SU-DHL-6 (cell line): ENCODE measurements around the gene NME4.

Experiments
- H2AFZ ChIP-seq: fragments of 200-600 bp; sonication (generic); 2 replicates; pipeline ENCODE4 v1.6.1; 2014; ENCODE audit warnings: low read depth, mild to moderate bottlenecking, moderate library complexity, mixed read lengths, antibody characterized with exemption, low read length; ENCODE audit not compliant: severe bottlenecking
- H3F3A ChIP-seq: fragments of 200-600 bp; shearing (Covaris generic); 2 replicates; pipeline ENCODE4 v1.6.0; 2016; ENCODE audit warnings: antibody characterized with exemption, mild to moderate bottlenecking; ENCODE audit not compliant: insufficient read depth
- H3K27ac ChIP-seq: fragments of 200-600 bp; sonication (generic); 2 replicates; pipeline ENCODE4 v1.5.1; 2016; ENCODE audit warnings: low read depth, mild to moderate bottlenecking, low read length, moderate library complexity, mixed read lengths
- H3K27me3 ChIP-seq: fragments of 200-600 bp; sonication (generic), shearing (Covaris generic); 2 replicates; pipeline ENCODE4 v1.6.0; 2014; ENCODE audit warnings: mild to moderate bottlenecking, low read length
- H3K36me3 ChIP-seq: fragments of 200-600 bp; sonication (generic); 2 replicates; pipeline ENCODE4 v1.6.1; 2014; ENCODE audit warnings: mild to moderate bottlenecking, low read length, mixed read lengths
- H3K4me2 ChIP-seq: fragments of 300-600, 200-600 bp; shearing (Covaris generic), sonication (generic); 2 replicates; pipeline ENCODE4 v1.6.0; 2014; ENCODE audit warnings: low read length, low read depth, mild to moderate bottlenecking; ENCODE audit not compliant: poor library complexity, severe bottlenecking
- H3K4me3 ChIP-seq: fragments of 200-600 bp; sonication (generic); 2 replicates; pipeline ENCODE4 v1.5.1; 2014; ENCODE audit warnings: antibody characterized with exemption, low read length, mild to moderate bottlenecking, mixed read lengths; ENCODE audit not compliant: insufficient read depth, poor library complexity, severe bottlenecking
- H3K79me2 ChIP-seq: fragments of 200-600 bp; sonication (generic); 2 replicates; pipeline ENCODE4 v1.6.1; 2014; ENCODE audit warnings: mild to moderate bottlenecking, low read length, moderate library complexity; ENCODE audit not compliant: insufficient read depth
- H3K9ac ChIP-seq: fragments of 200-600 bp; sonication (generic); 2 replicates; pipeline ENCODE4 v1.7.0; 2014; ENCODE audit warnings: mild to moderate bottlenecking, low read length
- H3K9me2 ChIP-seq: fragments of 200-600 bp; sonication (generic); replicated peaks from 2 replicates; pipeline ENCODE4 v1.6.1; 2014; ENCODE audit warnings: low read length; ENCODE audit not compliant: insufficient read depth
- H3K9me3 ChIP-seq: fragments of 200-600 bp; sonication (generic); 2 replicates; pipeline ENCODE4 v1.6.1; 2014; ENCODE audit warnings: low read length, mixed read lengths; ENCODE audit not compliant: insufficient read depth
- H4K20me1 ChIP-seq: fragments of 200-600 bp; sonication (generic); 2 replicates; pipeline ENCODE4 v1.6.1; 2014; ENCODE audit warnings: low read depth, mild to moderate bottlenecking, antibody characterized with exemption, low read length, moderate library complexity, mixed read lengths
- EZH2phosphoT487 ChIP-seq: fragments of 200-600 bp; sonication (generic), shearing (Covaris generic); conservative IDR thresholded peaks from 2 replicates; pipeline ENCODE4 v1.6.1; 2018; ENCODE audit warnings: mild to moderate bottlenecking, antibody characterized with exemption, low read length, moderate library complexity, mixed read lengths
- TF ChIP-seq, protein P1 (sequence below): fragments of 200-600 bp; sonication (generic); IDR thresholded peaks from one replicate; pipeline ENCODE4 v1.5.1; 2017; ENCODE audit warnings: antibody characterized with exemption, mild to moderate bottlenecking, low read length, moderate library complexity; ENCODE audit not compliant: insufficient read depth, poor library complexity, severe bottlenecking

NME4 gene

DNA sequence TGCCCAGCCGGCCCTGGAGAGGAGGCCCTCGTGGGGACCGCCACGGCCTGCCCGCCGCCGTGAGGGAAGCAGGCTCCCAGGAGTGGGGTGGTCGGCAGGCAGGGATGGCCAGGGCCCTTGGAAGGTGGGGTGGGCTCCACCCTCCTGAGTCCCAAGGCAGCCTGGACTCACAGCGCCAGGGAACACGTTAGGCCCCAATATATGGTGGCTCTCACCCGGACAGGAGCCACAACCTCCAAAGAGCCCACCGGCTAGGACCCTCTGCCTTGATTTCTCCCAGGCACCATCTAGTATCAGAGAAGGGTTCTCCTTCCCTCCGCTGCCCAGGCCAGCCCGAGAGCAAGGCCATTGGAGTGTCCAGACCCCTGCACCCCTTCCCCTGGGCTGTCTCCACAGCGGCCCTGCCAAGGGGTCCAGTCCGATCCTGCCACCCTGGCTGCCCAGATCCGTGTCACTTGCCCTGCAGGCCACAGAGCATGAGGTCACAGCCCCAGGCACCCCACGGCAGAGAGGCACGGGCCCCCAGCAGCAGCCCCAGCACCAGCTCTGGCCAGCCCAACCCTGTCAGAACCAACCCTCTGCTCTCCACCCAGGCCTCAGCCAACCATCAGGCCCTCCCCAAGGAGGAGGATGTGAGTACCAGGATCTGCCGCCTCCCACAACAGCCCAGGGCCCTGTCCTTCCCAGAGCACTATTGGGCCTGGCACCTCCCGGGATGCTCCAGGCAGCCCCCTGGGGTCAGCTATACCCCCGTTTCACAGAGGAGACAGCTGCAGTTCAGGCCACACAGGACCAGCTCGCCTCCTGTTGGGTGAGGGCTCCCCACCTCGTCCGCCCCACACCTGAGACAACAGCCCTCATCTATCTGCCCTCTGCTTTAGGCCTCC, 43.4 kb upstream of the NME4 start:
- no peaks in the 10 kb centered on the region for H3K27me3 ChIP-seq
- H3K9me3 ChIP-seq = no peaks in the 10 kb centered on the region
- no peaks in the 10 kb centered on the region for H3F3A ChIP-seq
- H4K20me1 ChIP-seq = no peaks in the 10 kb centered on the region
- peaks cover 19% of the 10 kb centered on the region; the same call in 1 of the 2 replicates for H3K79me2 ChIP-seq
- peak overlapping the region; percentile 77 for H2AFZ ChIP-seq
- no peak for TF ChIP-seq EZH2phosphoT487
- TF ChIP-seq, protein P1, sequence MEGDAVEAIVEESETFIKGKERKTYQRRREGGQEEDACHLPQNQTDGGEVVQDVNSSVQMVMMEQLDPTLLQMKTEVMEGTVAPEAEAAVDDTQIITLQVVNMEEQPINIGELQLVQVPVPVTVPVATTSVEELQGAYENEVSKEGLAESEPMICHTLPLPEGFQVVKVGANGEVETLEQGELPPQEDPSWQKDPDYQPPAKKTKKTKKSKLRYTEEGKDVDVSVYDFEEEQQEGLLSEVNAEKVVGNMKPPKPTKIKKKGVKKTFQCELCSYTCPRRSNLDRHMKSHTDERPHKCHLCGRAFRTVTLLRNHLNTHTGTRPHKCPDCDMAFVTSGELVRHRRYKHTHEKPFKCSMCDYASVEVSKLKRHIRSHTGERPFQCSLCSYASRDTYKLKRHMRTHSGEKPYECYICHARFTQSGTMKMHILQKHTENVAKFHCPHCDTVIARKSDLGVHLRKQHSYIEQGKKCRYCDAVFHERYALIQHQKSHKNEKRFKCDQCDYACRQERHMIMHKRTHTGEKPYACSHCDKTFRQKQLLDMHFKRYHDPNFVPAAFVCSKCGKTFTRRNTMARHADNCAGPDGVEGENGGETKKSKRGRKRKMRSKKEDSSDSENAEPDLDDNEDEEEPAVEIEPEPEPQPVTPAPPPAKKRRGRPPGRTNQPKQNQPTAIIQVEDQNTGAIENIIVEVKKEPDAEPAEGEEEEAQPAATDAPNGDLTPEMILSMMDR = no peak
- H3K27ac ChIP-seq = no peak overlapping the region
- no peaks in the 10 kb centered on the region for H3K9me2 ChIP-seq
- H3K4me2 ChIP-seq = peak overlapping the region; percentile 52
- peak overlapping the region; percentile 17; the same call in 1 of the 2 replicates for H3K9ac ChIP-seq
- H3K4me3 ChIP-seq = peak overlapping the region; percentile 45
- no peaks in the 10 kb centered on the region for H3K36me3 ChIP-seq

DNA sequence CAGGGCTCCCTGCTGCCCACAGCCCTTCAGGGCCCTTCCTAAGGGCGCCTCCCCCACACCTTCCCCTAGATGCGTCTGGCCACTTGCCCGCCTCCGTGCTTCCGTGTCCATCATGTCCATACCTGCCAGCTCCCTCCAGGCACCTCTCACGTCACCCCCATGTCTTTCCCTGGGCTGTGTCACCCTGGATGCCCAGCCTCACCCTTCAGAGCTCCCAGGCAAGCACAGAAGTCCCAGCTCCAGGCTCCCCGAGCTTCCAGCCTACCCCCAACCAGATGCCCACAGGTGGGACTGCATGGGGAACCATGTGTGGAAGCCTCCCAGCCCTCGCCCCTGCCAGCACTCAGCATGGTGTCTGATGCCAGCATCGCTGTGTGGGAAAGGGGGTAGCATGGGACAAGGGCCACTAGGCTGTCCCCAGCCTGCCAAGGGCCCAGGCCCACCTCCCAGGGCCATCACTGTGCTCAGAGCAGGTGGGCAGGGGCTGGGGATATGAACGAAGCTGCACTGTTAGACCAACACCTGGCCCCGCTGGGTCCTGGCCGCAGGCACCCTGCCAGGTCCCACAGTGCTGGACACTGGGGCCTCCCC, 42.6 kb upstream of the NME4 start:
- Histone ChIP-seq H3K4me3 (no peak overlapping the region), H2AFZ (no peak overlapping the region), H3K9me3 (no peaks in the 10 kb centered on the region), H3K9ac (no peak overlapping the region), H3K79me2 (peaks cover 15% of the 10 kb centered on the region; the same call in 1 of the 2 replicates), H3F3A (no peaks in the 10 kb centered on the region), H3K36me3 (no peaks in the 10 kb centered on the region), H3K9me2 (no peaks in the 10 kb centered on the region), H3K27me3 (no peaks in the 10 kb centered on the region), H4K20me1 (no peaks in the 10 kb centered on the region), H3K27ac (no peak overlapping the region), H3K4me2 (no peak overlapping the region)
- TF ChIP-seq, protein P1 = no peak
- TF ChIP-seq EZH2phosphoT487 = no peak

DNA sequence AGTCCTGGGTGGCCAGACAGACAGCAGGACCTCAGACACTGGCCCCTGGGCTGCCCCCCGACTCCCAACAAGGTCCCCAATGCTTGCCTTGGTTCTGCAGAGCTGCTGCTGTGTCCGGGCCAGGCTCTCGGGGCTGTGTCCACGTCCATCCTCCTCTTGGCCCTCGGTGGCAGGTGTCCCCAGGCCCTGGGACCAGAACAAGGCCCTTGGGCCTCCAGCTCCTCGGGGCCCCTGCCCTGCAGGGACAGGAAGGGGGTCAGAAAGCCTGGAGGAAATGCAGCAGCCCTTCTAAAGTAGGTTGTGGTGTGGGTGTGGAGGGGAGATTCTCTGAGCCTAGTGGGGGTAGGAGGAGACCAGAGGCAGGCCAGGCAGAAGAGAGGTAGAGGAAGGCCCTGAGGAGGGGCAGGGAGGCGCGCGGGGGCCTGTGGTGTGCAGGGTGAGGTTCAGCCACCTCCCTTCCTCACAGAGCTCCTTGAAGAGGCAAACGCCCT, 42.0 kb upstream of the NME4 start:
- no peaks in the 10 kb centered on the region for H3K9me2 ChIP-seq
- no peak overlapping the region for H3K27ac ChIP-seq
- H3K4me2 ChIP-seq = no peak overlapping the region
- H3K79me2 ChIP-seq = peaks cover 11% of the 10 kb centered on the region; the same call in 1 of the 2 replicates
- no peaks in the 10 kb centered on the region for H4K20me1 ChIP-seq
- H3F3A ChIP-seq = no peaks in the 10 kb centered on the region
- H3K27me3 ChIP-seq = no peaks in the 10 kb centered on the region
- TF ChIP-seq, protein P1 = no peak
- TF ChIP-seq EZH2phosphoT487 = no peak
- no peak overlapping the region for H3K4me3 ChIP-seq
- no peaks in the 10 kb centered on the region for H3K36me3 ChIP-seq
- H3K9ac ChIP-seq = no peak overlapping the region
- no peaks in the 10 kb centered on the region for H3K9me3 ChIP-seq
- H2AFZ ChIP-seq = no peak overlapping the region
